HG03135 (cell line): Measurements from ENCODE around the gene YBEY.
"Not testable (repeated sequence)": the region's sequence is repeated elsewhere in the genome, so short reads cannot be mapped to it uniquely, and the experiment has no call there.

ENCODE experiments used
- ATAC-seq: cut with Tn5 transposase; IDR thresholded peaks from one replicate; pipeline ENCODE4 v1.9.1; 2021; ENCODE audit warnings: mild to moderate bottlenecking, moderate library complexity; ENCODE audit not compliant: unreplicated experiment

Gene YBEY

DNA sequence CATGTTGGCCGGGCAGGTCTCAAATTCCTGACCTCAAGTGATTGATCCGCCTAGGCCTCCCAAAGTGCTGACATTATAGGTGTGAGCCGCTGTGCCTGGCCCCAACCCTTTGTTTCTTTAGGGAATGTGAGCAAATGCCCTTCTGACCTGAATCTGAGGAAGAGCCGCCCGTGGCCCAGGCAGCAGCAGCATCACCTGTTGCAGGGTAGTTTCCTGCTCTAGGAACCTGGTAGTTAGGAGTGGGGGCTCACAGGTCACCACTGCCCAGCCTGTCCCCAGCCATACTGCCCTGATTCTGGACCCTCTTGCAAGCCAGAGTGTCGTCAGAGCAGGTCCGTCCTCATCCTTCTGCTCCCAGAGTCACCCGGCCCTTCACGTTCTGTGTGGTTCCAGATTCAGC is 13.0 kb downstream of the YBEY start:
- ATAC-seq: no peak

DNA sequence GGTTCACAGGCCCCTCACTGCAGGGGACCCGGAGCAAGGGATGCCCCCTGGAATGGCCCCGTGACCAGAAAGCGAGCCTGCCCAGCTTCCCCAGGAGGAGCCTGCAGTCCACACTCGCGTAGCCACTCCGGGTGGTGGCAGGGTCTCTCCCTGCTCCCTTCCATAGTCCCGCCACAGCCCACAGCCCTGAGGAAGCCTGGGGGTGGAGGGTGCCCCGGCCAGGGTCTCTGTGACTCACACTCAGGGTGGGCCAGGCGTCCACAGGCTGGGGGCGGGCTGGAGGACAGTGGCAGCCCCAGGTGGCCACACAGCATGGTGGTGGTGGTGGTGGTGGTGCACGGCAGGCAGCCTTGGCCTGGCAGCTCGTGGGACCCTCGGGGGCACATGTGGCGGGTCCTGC is 15.6 kb downstream of the YBEY start:
- no peak for ATAC-seq

DNA sequence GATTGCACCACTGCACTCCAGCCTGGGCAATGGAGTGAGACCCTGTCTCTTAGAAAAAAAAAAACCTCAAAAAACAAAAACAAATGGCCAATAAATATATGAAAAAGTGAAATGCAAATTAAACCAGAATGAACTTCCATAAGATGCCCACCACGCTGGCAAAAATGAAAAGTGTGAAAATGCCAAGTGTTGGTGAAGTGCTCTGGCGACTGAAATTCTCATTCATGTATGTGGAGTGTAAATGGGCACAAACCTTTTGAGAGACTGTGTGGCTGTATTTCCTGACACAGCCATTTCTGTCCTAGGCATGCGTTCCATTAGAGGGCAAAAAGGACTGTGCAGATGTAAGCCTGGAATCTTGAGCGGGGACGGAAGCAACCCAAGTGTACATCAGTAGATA is 18.3 kb downstream of the YBEY start:
- no peak for ATAC-seq

DNA sequence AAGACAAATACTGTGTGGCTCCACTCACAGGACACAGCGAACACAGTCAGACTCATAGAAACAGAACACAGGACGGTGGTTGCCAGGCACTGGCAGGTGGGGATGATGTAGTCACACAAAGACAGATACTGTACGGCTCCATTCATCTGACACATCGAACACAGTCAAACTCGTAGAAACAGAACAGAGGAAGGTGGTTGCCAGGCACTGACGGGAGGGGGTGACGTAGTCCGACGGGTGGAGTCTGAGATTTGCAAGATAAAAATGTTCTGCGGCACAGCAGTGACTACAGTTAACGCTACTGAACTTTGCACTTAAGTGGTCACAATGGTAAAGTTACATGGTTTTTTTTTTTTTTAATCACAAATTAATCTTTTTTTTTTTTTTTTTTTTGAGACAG is 18.8 kb downstream of the YBEY start:
- no peak for ATAC-seq

DNA sequence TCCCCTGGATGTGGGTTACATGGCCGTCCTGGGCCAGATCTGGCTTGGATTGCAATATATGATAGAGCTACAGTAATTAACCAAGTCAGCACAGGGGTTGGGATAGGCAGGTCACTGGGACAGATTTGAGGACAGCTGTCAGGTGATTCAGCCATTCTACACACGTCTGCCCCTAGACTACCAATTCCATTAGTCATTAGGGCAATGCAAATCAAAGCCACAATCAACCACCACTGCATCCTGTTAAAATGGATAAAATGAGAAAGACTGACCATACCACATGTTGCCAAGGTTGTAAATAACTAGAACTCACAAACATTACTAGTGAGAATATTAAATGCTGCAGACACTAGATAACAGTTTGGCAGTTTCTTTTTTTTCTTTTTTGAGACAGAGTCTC is 21.5 kb downstream of the YBEY start:
- no peak for ATAC-seq

DNA sequence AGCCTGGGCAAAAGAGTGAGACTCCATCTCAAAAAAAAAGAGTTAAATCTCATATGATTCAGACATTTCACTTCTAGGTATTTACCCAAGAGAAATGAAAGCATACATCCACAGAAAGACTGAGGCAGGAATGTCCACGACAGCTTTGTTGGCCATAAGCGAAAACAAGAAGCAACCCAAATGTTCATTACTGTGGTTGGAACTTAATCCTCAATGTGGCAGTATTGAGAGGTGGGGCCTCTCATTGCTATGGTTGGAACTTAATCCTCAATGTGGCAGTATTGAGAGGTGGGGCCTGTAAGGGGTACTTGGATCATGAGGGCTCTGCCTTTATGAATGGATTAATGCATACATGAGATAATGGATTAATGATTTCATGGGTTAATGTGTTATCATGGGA is 22.3 kb downstream of the YBEY start:
- no peak for ATAC-seq

DNA sequence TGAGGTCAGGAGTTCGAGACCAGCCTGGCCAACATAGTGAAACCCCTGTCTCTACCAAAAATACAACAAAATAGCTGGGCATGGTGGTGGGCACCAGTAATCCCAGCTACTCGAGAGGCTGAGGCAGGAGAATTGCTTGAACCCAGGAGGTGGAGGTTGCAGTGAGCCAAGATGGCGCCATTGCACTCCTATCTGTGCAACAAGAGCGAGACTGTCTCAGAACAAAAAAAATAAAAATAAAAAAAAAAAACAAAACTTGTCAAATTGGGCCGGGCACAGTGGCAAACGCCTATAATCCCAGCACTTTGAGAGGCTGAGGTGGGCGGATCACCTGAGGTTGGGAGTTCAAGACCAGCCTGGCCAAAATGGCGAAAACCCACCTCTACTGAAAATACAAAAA is 24.1 kb downstream of the YBEY start:
- not testable (repeated sequence) for ATAC-seq

DNA sequence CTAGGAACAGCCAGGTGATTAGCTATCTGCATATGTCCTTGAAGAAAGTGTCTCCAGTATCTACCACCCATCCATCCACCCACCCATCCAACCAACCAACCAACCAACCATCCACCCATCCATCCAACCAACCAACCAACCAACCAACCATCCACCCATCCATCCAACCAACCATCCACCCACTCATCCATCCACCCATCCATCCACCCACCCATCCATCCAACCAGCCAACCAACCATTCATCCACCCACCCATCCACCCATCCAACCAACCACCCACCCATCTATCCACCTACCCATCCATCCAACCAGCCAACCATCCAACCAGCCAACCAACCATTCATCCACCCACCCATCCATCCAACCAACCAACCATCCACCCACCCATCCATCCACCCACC is 25.4 kb downstream of the YBEY start:
- no peak for ATAC-seq

DNA sequence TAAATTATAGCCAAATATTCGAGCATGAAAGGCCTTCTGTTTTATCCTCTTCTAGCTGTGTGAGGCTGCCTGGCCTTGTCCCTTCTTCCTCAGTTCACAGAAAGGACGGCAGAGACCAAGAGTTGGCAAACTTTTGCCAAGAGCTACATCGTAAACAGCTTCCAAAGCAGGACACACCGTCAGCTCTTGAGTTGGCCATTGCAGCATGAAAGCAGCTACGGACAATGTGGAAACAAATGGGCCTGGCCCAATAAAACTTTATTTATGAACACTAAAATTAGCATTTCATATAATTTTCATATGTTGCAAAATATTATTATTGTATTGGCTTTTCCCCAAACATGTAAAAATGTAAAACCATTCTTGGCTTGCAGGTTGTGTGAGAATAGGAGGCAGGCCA is 26.8 kb downstream of the YBEY start:
- ATAC-seq: no peak

DNA sequence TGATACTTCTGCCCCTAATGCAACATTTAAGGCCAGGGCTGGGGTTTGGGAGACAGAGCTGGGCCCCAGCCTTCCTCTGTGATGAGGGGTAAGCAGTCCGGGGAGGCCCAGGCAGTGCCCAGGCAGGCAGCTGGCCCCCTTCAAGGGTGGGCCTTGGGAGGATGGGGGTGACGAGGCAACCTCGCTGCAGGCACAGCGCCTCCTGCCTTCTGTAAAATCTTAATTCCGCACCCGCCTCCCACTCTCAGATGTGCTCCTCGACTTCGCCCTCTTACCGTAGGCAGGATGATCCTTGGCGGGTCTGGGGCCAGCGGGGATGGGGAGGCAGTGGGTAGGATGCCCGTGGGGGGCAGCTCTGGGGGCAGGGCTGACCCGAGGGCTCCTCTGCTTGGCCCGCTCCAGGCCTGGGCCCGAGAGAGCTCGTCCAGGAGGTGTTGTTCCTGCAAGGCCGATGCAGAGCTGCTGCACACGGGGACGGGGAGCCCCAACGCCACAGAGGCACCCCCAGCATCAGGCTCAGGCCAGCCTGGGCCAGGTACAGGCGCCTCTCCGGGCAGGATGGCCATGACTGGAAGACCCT is 28.4 kb downstream of the YBEY start:
- ATAC-seq: no peak

DNA sequence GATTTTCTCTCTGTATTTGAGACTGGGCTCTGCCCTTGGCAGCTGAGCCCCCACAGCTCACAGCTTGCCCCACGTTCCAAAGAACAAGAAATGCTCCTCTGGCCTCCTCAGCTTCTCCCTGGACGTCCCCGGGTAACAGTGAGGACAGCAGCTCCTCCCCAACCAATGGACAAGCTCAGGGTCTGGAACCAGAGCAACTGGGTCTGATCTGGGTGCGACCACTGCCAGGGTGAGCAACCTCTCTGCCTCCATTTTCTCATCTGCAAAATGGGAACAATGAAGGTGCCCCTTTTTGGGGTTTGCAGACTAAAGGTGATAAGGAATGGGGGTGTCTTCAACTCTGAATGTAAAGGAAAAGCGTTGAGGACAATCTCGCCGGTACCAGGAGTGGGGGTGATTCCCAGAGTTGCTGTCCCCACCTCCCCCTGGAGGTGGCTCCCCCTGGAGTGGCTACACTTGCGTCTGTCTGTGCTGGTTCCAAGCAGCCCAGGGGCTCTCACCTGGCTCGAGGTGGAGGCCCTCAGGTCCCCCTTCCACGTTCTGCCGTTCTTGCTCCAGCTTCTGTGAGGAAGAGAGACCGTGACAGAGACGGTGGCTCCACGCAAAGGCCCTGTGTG is 30.7 kb downstream of the YBEY start:
- no peak for ATAC-seq

DNA sequence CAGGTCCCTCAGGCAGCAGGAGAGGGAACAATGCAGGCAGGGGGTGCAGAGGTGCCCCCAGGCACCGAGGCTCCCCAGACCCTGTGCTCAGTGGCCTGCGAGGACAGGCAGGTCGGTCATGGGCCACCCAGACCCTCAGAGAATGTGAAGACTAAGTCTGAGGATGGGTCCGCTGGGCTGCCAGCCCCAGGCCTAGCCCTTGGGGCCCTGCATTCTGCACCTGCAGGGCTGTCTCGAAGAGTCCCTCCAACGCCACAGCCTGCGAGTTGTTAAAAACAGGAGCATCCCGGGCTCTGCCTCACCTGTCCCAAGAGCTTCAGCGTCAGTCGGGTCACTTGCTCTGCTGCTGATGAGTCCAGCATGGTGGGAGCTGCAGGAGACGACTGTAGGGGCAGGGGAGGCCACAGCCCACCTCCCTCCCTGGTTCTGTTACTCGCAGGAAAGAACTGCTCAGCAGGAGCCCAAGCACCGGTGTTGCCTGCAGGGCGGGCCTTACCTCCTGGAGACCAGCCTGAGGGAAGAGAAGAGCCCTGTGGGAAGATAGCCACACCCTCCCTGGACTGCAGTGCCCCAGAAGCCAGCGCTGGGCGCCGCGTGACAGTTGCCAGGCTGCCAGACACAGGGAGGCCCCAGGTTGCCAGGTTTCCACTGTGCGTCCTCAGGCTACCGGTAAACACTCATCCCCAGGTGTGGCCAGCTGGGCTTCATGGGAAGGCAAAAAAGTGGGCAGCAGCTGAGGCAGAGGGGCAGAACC is 31.7 kb downstream of the YBEY start:
- ATAC-seq: no peak

DNA sequence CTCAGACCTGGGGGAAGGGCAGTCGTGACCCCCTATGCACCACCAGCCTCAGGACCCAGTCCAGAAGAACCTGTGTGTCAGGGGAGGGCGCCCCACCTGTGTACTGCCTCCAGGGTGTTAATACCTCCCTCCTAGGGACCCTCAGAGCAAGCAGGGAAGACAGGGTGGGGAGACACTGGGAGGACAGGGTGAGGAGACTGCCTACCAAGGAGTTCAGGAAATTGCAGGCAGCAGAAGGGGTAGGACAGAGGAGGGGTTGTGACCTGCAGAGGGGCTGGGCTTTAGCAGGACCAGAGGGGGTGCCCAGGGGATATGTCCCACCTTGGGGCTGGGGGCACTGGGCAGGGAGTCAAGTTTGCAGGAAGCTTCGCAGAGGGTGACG is 32.3 kb downstream of the YBEY start:
- no peak for ATAC-seq

DNA sequence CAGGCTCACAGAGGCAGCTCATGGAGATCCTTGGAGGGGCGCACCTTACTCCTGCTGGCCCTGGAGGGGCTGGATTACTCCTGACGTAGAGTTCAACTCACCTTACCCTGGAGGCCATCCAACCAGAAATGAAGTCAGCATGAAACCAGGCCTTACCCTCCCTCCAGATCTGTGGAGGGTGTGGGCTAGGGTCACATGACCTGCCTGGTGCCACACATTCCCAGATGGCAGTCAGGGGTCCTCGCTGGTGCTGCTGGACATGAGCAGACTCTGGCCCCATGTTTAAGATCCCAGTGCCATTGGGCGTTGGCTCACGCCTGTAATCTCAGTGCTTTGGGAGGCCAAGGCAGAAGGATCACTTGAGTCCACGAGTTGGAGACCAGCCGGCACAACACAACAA is 33.0 kb downstream of the YBEY start:
- no peak for ATAC-seq

DNA sequence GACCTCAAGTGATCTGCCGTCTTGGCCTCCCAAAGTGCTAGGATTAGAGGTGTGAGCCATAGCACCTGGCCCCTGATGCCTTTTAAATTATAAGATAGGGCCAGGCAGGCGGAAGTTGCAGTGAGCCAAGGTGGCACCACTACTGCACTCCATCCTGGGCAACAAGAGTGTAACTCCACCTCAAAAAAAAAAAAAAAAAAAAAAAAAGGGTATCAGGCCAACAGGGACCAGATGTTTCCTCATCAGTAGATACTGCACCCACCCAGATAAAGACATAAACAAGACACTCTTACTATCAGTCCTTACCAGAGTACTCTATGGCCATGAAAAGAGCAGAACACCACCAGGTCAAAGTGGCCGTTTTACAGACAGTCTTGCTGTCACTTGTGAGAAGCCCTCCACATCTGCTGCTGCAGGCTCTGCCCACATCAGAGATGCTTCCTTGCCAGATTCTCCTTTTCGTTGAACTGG is 34.2 kb downstream of the YBEY start:
- ATAC-seq: no peak

DNA sequence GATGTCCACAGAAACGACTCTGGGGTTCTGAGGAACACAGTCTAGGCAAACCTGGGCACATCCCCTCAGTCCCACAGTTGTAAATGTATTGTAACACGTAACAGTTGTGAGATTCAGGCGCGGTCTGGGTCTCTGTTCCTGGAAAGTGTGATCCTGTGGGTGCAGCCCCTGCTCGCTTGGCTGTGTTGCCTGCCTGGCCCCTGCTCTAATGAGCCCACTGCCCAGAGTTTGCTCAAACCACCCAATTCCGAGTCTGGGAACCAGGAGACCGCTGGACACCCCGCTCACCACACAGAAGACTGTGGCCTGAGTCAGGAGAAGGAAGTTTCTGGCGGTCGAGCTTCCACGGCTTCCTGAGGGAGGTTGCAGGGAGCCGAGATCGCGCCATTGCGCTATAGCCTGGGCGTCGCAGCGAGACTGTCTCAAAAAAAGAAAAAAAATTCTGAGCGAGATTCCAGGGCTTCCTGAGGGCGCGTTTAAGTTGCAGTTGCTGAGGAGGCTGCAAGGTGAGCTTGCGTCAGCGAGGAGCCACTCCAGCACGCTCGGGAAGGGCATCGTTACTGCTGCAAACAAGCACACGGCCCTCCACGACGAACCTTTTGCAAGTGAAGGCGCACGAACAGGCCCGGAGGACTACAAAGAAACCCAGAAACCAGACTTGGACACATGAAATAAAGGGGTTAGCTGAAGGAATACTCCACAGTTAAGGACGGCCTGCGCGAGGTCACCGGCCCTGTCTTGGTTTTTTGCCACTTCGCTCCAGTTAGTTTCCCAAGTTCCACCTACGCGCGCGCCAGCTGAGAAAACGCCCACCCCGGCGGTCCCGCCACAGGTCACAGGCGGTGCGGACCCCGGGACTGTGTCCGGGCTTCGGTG is 36.4 kb downstream of the YBEY start:
- ATAC-seq: no peak

DNA sequence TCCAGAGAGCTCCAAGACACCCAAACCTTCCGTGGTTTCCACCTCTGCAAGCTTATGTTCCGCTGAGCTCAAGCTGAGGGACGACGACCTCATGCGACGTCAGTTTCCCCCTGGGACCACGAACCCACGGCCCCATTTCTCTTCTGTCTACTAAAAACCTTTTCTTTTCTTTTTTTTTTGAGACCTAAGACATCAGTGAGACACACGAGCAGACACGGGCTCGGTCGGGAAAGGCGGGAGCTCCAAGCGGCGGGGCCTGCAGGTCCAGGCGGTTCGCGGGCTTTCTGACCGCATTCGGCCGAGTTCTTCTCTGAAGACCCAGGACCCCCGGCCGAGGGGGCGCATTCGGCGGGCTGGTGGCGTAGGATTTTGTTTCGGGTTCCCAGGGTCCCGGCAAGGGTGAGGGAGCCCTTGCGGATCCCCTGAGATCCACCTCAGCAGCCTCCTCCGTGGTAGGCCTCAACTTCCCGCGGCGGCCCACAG is 37.1 kb downstream of the YBEY start:
- peak; percentile 3 for ATAC-seq

DNA sequence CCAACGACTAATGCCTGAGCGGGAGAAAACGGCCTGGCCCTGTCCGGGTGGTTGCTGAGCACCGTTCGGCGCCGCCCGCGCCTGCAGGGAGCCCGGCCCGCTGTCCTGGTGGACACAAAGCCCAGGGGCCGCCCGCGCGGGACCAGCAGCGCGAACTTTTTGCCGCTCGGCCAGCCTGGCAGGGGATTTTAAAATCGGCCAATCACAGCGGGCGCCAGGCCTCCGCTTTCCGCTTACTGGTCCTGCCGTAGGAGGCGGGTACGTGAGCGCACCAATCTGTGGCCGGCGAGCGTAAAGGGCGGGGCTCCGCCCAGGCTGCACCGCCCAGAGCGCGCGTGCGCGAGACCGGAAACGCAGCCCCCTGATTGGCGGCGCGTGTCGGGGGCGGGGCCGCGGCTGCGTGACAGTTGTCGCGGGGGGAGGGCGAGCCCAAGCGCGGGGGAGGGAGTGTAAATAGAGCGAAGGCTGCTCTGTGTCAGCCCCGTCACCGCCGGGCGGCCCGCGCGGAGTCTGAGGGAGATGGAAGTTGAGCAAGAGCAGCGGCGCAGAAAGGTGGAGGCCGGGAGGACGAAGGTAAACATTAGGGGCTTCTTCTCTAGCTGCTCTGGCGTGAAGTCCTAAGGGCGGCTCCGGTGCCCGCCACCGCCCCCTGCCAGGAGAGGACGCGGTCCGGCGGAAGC is 37.7 kb downstream of the YBEY start, which contains the start of the genes C21orf58 and PCNT:
C21orf58 (minus strand) TSS at position 161 of the 680 bp plus-strand sequence. CDS start 1,132 bp downstream, outside the sequence.
PCNT (plus strand) TSS at position 447 of the 680 bp plus-strand sequence; CDS start at position 520, 73 bp downstream.
- peak; percentile 78 for ATAC-seq

DNA sequence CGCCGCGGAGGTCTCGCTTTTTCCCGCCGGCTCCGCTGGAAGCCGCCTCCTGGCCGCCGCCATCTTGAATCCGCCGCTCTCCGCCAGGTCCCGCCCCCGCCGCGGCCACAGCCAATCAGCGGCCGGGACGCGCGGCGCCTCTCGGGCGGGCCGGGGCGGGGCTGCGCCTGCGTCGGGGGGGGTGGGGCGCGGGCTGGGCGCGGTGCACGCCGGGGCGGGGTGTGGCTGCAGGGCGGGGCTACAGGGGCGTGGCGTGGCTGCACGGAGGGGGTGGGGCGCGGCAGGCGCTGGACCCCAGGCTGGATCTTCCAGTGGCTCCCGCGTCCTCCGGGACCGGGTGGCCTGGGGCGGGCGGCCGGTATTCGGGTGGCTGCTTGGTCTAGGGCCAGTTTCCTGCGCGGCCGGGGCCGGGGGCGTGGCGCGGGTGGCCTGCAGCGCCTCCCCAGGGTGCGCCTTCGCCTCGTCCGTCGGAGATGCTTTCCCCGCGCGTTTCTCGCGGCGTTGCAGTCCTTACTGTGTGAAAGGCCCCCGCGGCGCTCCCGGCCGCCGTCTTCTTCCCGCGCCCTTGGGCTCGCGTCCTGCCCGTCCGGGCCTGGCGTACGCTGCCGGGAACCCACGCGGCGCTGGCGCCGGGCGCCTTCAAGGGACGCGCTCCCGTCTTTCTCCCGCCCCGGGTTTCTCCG is 38.4 kb downstream of the YBEY start:
- ATAC-seq: peak; percentile 49
